ENCODE data around the gene UBE2G2.

UBE2G2 gene

DNA sequence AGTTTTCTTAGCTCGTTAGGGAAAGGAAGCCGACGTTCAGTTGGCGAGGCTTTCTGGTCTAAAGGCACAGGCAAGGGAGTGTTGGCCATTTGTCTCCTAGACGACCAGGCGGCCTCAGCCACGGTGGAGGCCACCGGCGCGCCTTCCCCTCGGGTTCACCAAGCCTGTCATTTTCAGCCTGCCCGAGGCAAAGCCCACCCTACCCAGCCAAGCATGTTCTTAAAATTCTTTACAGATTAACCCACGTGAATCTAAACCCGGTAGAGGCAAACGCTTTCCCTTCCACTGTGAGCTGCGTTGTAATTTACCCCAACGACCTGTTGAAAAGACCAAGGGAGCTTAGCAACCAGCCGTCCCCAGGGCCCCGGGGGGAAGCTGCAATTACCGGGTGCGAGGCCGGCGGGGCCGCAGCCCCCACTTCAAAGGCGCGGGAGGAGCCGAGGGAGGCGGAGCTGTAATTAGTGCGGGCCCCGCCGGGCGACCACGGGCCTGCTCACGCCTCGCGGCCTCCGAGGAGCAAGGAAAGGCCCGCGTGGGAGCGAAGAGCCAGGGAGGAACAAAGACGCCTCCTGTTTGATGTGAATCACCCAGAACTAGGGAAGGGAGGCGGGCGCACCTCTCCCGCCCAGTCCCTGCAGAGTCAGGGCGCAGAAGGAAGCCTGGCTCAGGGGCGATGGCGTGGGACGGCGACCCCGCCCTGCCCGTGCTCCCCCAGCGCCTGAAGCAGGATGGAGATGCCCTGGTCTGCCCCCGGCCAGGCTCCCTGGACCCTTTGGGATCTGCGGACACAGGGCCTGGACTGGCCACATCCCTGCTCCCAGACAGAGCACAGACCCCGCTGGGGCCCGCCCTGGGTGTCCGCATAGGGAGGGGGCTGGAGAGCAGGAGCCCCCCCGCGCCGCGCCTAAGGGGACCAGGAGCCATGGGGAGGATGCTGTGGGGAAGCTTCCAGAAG lies 78.2 kb downstream of the UBE2G2 start:
- DNase-seq: peak; percentile 84

DNA sequence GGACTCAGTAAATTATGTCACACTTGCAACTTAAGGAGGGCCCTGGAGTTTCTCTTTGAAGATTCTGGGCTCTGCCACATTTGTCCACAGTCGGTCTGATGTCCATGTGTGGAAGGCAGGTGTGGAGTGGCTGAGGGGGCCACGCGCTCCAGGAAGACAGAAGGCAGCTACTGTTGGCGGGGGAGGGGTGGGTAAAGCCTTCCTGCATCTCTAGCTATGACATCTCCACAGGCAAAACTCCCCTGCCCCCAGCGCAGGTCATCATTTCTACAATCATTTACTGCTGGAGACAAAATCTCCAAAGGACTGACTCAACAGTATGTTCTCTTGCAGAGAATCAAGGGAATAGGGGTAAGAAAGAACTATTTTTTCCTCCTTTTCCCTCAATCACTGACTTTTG lies 78.9 kb downstream of the UBE2G2 start:
- DNase-seq: peak; percentile 69

DNA sequence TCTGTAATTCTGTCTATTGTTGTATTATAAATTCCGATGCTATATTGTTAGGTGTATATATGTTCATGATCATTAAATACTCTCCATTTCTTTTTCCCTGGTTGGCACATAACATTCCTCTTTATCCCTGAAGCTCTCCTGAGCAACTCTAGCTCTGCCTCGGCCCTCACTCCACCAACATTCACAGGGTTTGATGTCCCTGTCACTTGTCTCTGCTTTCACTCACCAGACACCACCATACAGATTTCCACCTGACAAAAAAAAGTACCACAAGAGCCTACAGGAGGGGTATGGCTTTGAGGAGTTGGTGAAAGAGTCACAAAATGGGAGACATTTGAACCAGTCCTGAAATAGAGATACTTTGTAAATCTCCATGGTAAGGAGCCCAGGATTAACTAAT lies 81.5 kb downstream of the UBE2G2 start:
- DNase-seq: no peak
